TTC549 (cell line): Measurements from ENCODE around the gene CACNA2D4.

Experiments
- FAIRE-seq: peaks from 2 replicates; lab custom pipeline; 2012; peaks lifted over from hg19 to GRCh38; lab: Jason Lieb, UNC

CACNA2D4 gene

GRCh38 chr12:1917172-1918070 is 1.0 kb downstream of the CACNA2D4 start:
- no peak for FAIRE-seq

GRCh38 chr12:1916371-1917171 is 1.9 kb downstream of the CACNA2D4 start:
- no peak for FAIRE-seq

GRCh38 chr12:1915082-1915968 is 3.1 kb downstream of the CACNA2D4 start:
- FAIRE-seq, result no peak

GRCh38 chr12:1914114-1914911 is 4.1 kb downstream of the CACNA2D4 start:
- FAIRE-seq, result no peak

- no peak for FAIRE-seq
Measured at GRCh38 chr12:1913377-1914113, 4.9 kb downstream of the CACNA2D4 start.

GRCh38 chr12:1912580-1913376 is 5.7 kb downstream of the CACNA2D4 start:
- no peak for FAIRE-seq

- no peak for FAIRE-seq
Measured at GRCh38 chr12:1911598-1912575, 6.6 kb downstream of the CACNA2D4 start.

GRCh38 chr12:1910468-1910867 is 8.0 kb downstream of the CACNA2D4 start:
- no peak for FAIRE-seq

GRCh38 chr12:1908758-1909157 is 9.7 kb downstream of the CACNA2D4 start:
- no peak for FAIRE-seq

GRCh38 chr12:1907652-1908611 is 10.5 kb downstream of the CACNA2D4 start:
- FAIRE-seq, result no peak

- FAIRE-seq, result no peak
Measured at GRCh38 chr12:1906579-1906978, 11.9 kb downstream of the CACNA2D4 start.

- no peak for FAIRE-seq
Measured at GRCh38 chr12:1904875-1905274, 13.6 kb downstream of the CACNA2D4 start.

GRCh38 chr12:1896964-1897363 is 21.5 kb downstream of the CACNA2D4 start:
- no peak for FAIRE-seq

GRCh38 chr12:1890810-1891209 is 27.6 kb downstream of the CACNA2D4 start:
- FAIRE-seq, result no peak

- FAIRE-seq, result no peak
Measured at GRCh38 chr12:1890119-1890703, 28.2 kb downstream of the CACNA2D4 start.

- no peak for FAIRE-seq
Measured at GRCh38 chr12:1888923-1889322, 29.5 kb downstream of the CACNA2D4 start.

GRCh38 chr12:1886396-1887008 is 31.9 kb downstream of the CACNA2D4 start:
- no peak for FAIRE-seq
